ENCODE results near the gene PIGU.

GRCh38 chr20:34531608-34532265 lies 145.2 kb downstream of the PIGU start:
- TF ChIP-seq, protein P1, sequence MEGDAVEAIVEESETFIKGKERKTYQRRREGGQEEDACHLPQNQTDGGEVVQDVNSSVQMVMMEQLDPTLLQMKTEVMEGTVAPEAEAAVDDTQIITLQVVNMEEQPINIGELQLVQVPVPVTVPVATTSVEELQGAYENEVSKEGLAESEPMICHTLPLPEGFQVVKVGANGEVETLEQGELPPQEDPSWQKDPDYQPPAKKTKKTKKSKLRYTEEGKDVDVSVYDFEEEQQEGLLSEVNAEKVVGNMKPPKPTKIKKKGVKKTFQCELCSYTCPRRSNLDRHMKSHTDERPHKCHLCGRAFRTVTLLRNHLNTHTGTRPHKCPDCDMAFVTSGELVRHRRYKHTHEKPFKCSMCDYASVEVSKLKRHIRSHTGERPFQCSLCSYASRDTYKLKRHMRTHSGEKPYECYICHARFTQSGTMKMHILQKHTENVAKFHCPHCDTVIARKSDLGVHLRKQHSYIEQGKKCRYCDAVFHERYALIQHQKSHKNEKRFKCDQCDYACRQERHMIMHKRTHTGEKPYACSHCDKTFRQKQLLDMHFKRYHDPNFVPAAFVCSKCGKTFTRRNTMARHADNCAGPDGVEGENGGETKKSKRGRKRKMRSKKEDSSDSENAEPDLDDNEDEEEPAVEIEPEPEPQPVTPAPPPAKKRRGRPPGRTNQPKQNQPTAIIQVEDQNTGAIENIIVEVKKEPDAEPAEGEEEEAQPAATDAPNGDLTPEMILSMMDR (conservative IDR thresholded peaks at IDR 0.05) = no peak
- no peak for TF ChIP-seq EZH2 (IDR thresholded peaks at IDR 0.05; ENCODE audit: low read depth)
